Adrenal gland (tissue), 12 donors: ENCODE measurements around the gene SFT2D1. TPM values are rescaled to one million over a fixed set of nuclear protein-coding genes. Genes with fewer than 3 reads are reported as not detected.

Experiments
- DNase-seq, 7 donors: peaks; one replicate each; pipeline ENCODE4 v3.0.0-alpha.2; 2019 to 2020
- H3K27ac ChIP-seq, 5 donors: fragments of 200-600 bp; sonication (generic) in 4 of 5; 1 replicate in 3 of 5; 2 replicates in 2 of 5; pipeline versions ENCODE4 v1.5.1 to v1.8.0; 2016 to 2020; ENCODE audit warnings: mild to moderate bottlenecking in 1 of 5
- H3K27me3 ChIP-seq: fragments of 200-600 bp; 2 replicates; pipeline ENCODE4 v1.8.0; 2021
- H3K36me3 ChIP-seq, 2 donors: fragments of 200-600 bp; replicated peaks in 1 of 2; 1 replicate in 1 of 2; 2 replicates in 1 of 2; pipeline versions ENCODE4 v1.5.1 to v1.8.0; 2018 to 2022
- H3K4me1 ChIP-seq, 2 donors: fragments of 200-600 bp; replicated peaks in 1 of 2; 1 replicate in 1 of 2; 2 replicates in 1 of 2; pipeline versions ENCODE4 v1.5.1 to v1.8.0; 2018 to 2021
- H3K4me3 ChIP-seq, 4 donors: fragments of 200-600 bp; sonication (generic) in 3 of 4; one replicate each; pipeline ENCODE4 v1.5.1; 2016 to 2018
- H3K9me3 ChIP-seq, 3 donors: fragments of 200-600 bp; sonication (generic) in 1 of 3; replicated peaks in 1 of 3; 1 replicate in 2 of 3; 2 replicates in 1 of 3; pipeline versions ENCODE4 v1.5.1 to v1.8.0; 2016 to 2021
- CTCF ChIP-seq, 6 experiments: fragments of 450-650 bp in 4 of 6; fragments of 200-600 bp in 2 of 6; sonication (generic) in 1 of 6; IDR thresholded peaks; 1 replicate in 5 of 6; 2 replicates in 1 of 6; pipeline versions ENCODE4 v1.5.1 to v1.8.0; 2016 to 2021; ENCODE audit warnings: antibody characterized with exemption in 6 of 6, mild to moderate bottlenecking in 2 of 6, moderate library complexity in 1 of 6
- POLR2A ChIP-seq, 2 donors: fragments of 450-650 bp; IDR thresholded peaks; one replicate each; pipeline ENCODE4 v1.6.1; 2017; ENCODE audit warnings: antibody characterized with exemption in 2 of 2, mild to moderate bottlenecking in 2 of 2, moderate library complexity in 1 of 2
- WGBS, 4 donors: extraction: QIAGEN DNeasy Blood & Tissue Kit in 2 of 4; methylation state at CpG; one replicate each; pipeline versions ENCODE4 v1.1.5 to v1.1.7; 2013 to 2017; 5-methylcytosine and 5-hydroxymethylcytosine counted together
- intact Hi-C, 2 donors: fragments of 100-400 bp; cut with DNase I; formaldehyde crosslinking; loops; one replicate each; pipeline versions ENCODE4 v1.14.1 to v1.15.0; 2022 to 2023
- polyA plus RNA-seq, 3 donors: library from polyadenylated mRNA; stranded (reverse); fragments of 200-250 nt in 2 of 3; fragments of 350-450 nt in 1 of 3; fragmentation: Illumina TruSeq in 1 of 3; extraction: RNeasy Lipid Tissue Mini Kit (QIAGEN cat#74804) in 1 of 3; gene quantifications; one replicate each; pipeline ENCODE4 v1.2.3, GENCODE V29; 2013 to 2014
- total RNA-seq, 9 donors: library from RNA; depleted of rRNA in 4 of 9; stranded (reverse); fragments of >200 nt in 4 of 9; fragments of 120-200 nt in 1 of 9; fragmentation: NEBNext Ultra II Directional in 1 of 9; extraction: Animal tissue kit (Norgen Biotek cat#: 25700) in 1 of 9; gene quantifications; one replicate each; pipeline versions ENCODE4 v1.1.0 to v1.2.4, GENCODE V29; 2013 to 2023
- donor health status: healthy with polysubstance abuse.
- donor health status: Bipolar disorder and iron deficiency.
- donor health status: DM: yes; HTN: yes; CAD: no.
- donor health status: DM: no; HTN: no; CAD: no.
- donor health status: DM: no; HTN: no; CAD: no.
- donor health status: DM: yes; HTN: yes; CAD: no.

The SFT2D1 gene
- total and polyA plus RNA-seq, 12 donors: 32.6 to 68.0 (median 46.2) TPM

- DNase-seq: no peak
- WGBS, 4 donors: 60 to 72% (median 65%) methylated on average over 8 of the region's 8 CpGs
Observed at GRCh38 chr6:166360243-166361076, 18.1 kb upstream of the SFT2D1 start.

GRCh38 chr6:166355552-166355951 lies 13.2 kb upstream of the SFT2D1 start:
- no peaks in the 10 kb centered on the region for H3K9me3 ChIP-seq

More at GRCh38 chr6:166360243-166361076, 18.1 kb upstream of the SFT2D1 start:
- Histone ChIP-seq H3K4me1 (peaks cover 0 to 10% of the 10 kb centered on the region in 2 donors), H3K27ac (no peak overlapping the region), H3K9me3 (no peaks in the 10 kb centered on the region), H3K27me3 (peaks cover 4% of the 10 kb centered on the region), H3K36me3 (peaks cover 0 to 13% of the 10 kb centered on the region in 2 donors), H3K4me3 (no peak overlapping the region)
- TF ChIP-seq POLR2A (IDR thresholded peaks at IDR 0.05): no peak
- TF ChIP-seq CTCF (IDR thresholded peaks at IDR 0.05): no peak
- intact Hi-C loops: no loop called here

GRCh38 chr6:166354965-166355364 lies 12.6 kb upstream of the SFT2D1 start:
- Histone ChIP-seq H3K4me1 (no peaks in the 10 kb centered on the region), H3K27ac (no peak overlapping the region), H3K4me3 (no peak overlapping the region), H3K36me3 (no peaks in the 10 kb centered on the region), H3K27me3 (peaks cover 11% of the 10 kb centered on the region), H3K9me3 (no peaks in the 10 kb centered on the region)
- no peak for DNase-seq
- intact Hi-C loops: no loop called here
- WGBS, 4 donors: 90 to 99% (median 95%) methylated on average over 4 of the region's 4 CpGs
- no peak for TF ChIP-seq CTCF (IDR thresholded peaks at IDR 0.05)
- TF ChIP-seq POLR2A (IDR thresholded peaks at IDR 0.05): no peak

More at GRCh38 chr6:166355552-166355951, 13.2 kb upstream of the SFT2D1 start:
- no peaks in the 10 kb centered on the region for H3K36me3 ChIP-seq
- H3K27ac ChIP-seq: no peak overlapping the region
- TF ChIP-seq POLR2A (IDR thresholded peaks at IDR 0.05) (no peak), CTCF (IDR thresholded peaks at IDR 0.05) (no peak)
- intact Hi-C loops: no loop called here
- H3K4me3 ChIP-seq: no peak overlapping the region
- no peak for DNase-seq
- H3K27me3 ChIP-seq: peaks cover 11% of the 10 kb centered on the region
- H3K4me1 ChIP-seq: no peaks in the 10 kb centered on the region
- 71 to 80% (median 72%) methylated on average over 5 of the region's 5 CpGs for WGBS, 4 donors

- H3K27ac ChIP-seq: no peak overlapping the region
- WGBS, 4 donors: 72 to 88% (median 80%) methylated on average over 3 to 4 of the region's 4 CpGs
- no peak overlapping the region for H3K4me3 ChIP-seq
- peaks cover 11% of the 10 kb centered on the region for H3K27me3 ChIP-seq
- H3K9me3 ChIP-seq: no peaks in the 10 kb centered on the region
- no peak for TF ChIP-seq CTCF (IDR thresholded peaks at IDR 0.05)
- no peak for TF ChIP-seq POLR2A (IDR thresholded peaks at IDR 0.05)
- H3K4me1 ChIP-seq: no peaks in the 10 kb centered on the region
- no peak for DNase-seq
- no peaks in the 10 kb centered on the region for H3K36me3 ChIP-seq
- intact Hi-C loops: no loop called here
Observed at GRCh38 chr6:166354143-166354542, 11.8 kb upstream of the SFT2D1 start.
